ENCODE results near the gene GMEB1.
"Not testable (repeated sequence)": the region's sequence is repeated elsewhere in the genome, so short reads cannot be mapped to it uniquely, and the experiment has no call there.

GMEB1 gene

DNA sequence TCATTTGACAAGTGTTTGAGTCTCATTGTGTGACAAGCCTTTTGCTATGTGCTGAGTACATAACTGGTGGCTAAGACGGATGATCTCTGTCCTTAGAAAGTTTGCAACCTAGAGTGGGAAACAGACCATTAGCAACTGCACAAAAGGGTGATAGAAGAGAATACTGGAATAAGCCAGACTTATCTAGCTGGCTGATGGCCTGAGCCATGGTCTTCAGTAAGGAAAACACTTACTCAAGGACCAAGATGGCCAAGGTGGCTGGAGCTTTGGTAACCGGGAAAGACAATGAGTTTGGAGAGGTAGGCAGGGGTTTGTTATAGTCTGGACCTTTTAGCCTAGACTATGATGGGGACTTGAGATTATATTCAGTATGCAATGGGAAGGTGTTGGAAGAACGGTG lies 24.1 kb upstream of the GMEB1 start:
- peak overlapping the region; percentile 96 for H3K9ac ChIP-seq (ENCODE audit: low read length)

DNA sequence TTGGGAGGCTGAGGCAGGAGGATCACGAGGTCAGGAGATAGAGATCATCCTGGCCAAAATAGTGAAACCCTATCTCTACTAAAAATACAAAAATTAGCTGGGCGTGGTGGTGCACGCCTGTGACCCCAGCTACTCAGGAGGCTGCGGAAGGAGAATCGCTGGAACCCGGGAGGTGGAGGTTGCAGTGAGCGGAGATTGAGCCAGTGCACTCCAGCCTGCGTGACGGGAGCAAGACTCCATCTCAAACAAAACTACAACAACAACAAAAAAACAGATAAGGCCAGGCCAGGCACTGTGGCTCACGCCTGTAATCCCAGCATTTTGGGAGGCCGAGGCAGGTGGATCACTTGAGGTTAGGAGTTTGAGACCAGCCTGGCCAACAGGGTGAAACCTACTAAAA lies 23.2 kb upstream of the GMEB1 start:
- H3K27ac ChIP-seq (ENCODE audit: low read depth, low read length); H2AFZ ChIP-seq (ENCODE audit: low read depth, low read length, severe bottlenecking); H3K9ac ChIP-seq (ENCODE audit: low read length): not testable (repeated sequence)

More for the DNA sequence above, 24.1 kb upstream of the GMEB1 start:
- H2AFZ ChIP-seq (ENCODE audit: low read depth, low read length, severe bottlenecking) = peak overlapping the region; percentile 2
- TF ChIP-seq EZH2phosphoT487 (conservative IDR thresholded peaks at IDR 0.05; ENCODE audit: low read length) (no peak), CTCF (IDR thresholded peaks at IDR 0.05; ENCODE audit: insufficient read depth, low read length, poor library complexity, severe bottlenecking) (no peak)
- no peaks in the 10 kb centered on the region for H3K27me3 ChIP-seq (ENCODE audit: low read length)
- peak overlapping the region; percentile 89 for H3K4me2 ChIP-seq (ENCODE audit: low read depth, low read length, poor library complexity, severe bottlenecking)
- H3K36me3 ChIP-seq (ENCODE audit: low read length) = no peaks in the 10 kb centered on the region
- peaks cover 32% of the 10 kb centered on the region for H3F3A ChIP-seq (ENCODE audit: insufficient read depth)
- H3K4me3 ChIP-seq (ENCODE audit: insufficient read depth, low read length, poor library complexity, severe bottlenecking) = no peak overlapping the region
- no peaks in the 10 kb centered on the region for H3K9me2 ChIP-seq (replicated peaks; ENCODE audit: insufficient read depth, low read length)
- H3K79me2 ChIP-seq (ENCODE audit: insufficient read depth, low read length) = peaks cover 32% of the 10 kb centered on the region
- H3K27ac ChIP-seq (ENCODE audit: low read depth, low read length) = peak overlapping the region; percentile 90
- no peaks in the 10 kb centered on the region for H4K20me1 ChIP-seq (ENCODE audit: low read depth, low read length)
- no peaks in the 10 kb centered on the region for H3K9me3 ChIP-seq (ENCODE audit: insufficient read depth, low read length)

DNA sequence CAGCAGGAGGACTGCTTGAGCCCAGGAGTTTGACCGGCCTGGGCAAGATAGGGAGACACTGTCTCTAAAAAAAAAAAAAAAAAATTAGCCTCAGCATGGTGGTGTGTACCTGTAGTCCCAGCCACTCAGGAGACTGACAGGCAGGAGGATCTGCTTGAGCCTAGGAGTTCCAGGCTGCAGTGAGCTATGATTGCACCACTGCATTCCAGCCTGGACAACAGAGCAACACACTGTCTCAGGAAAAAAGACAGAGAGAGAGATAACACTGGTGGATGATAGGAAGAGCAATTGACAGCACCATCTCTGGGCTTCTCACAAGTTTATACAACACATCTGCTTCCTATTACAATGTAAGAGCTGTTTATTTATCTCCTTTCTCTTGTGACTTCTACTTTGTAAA lies 22.5 kb upstream of the GMEB1 start:
- Histone ChIP-seq H3K4me3 (ENCODE audit: insufficient read depth, low read length, poor library complexity, severe bottlenecking) (no peak overlapping the region), H3K79me2 (ENCODE audit: insufficient read depth, low read length) (peaks cover 17% of the 10 kb centered on the region), H3K4me2 (ENCODE audit: low read depth, low read length, poor library complexity, severe bottlenecking) (no peak overlapping the region), H2AFZ (ENCODE audit: low read depth, low read length, severe bottlenecking) (no peak overlapping the region), H4K20me1 (ENCODE audit: low read depth, low read length) (no peaks in the 10 kb centered on the region), H3F3A (ENCODE audit: insufficient read depth) (peaks cover 43% of the 10 kb centered on the region), H3K9me2 (replicated peaks; ENCODE audit: insufficient read depth, low read length) (no peaks in the 10 kb centered on the region), H3K36me3 (ENCODE audit: low read length) (no peaks in the 10 kb centered on the region), H3K9me3 (ENCODE audit: insufficient read depth, low read length) (no peaks in the 10 kb centered on the region), H3K27ac (ENCODE audit: low read depth, low read length) (peak overlapping the region; percentile 43), H3K9ac (ENCODE audit: low read length) (no peak overlapping the region), H3K27me3 (ENCODE audit: low read length) (no peaks in the 10 kb centered on the region)
- no peak for TF ChIP-seq CTCF (IDR thresholded peaks at IDR 0.05; ENCODE audit: insufficient read depth, low read length, poor library complexity, severe bottlenecking)
- no peak for TF ChIP-seq EZH2phosphoT487 (conservative IDR thresholded peaks at IDR 0.05; ENCODE audit: low read length)

More for the DNA sequence above, 23.2 kb upstream of the GMEB1 start:
- Histone ChIP-seq H3F3A (ENCODE audit: insufficient read depth) (peaks cover 40% of the 10 kb centered on the region), H3K79me2 (ENCODE audit: insufficient read depth, low read length) (peaks cover 23% of the 10 kb centered on the region)
- not testable (repeated sequence) for H4K20me1 ChIP-seq (ENCODE audit: low read depth, low read length); H3K4me3 ChIP-seq (ENCODE audit: insufficient read depth, low read length, poor library complexity, severe bottlenecking); H3K4me2 ChIP-seq (ENCODE audit: low read depth, low read length, poor library complexity, severe bottlenecking); H3K36me3 ChIP-seq (ENCODE audit: low read length); H3K27me3 ChIP-seq (ENCODE audit: low read length); H3K9me3 ChIP-seq (ENCODE audit: insufficient read depth, low read length); H3K9me2 ChIP-seq (replicated peaks; ENCODE audit: insufficient read depth, low read length)

GRCh38 chr1:28648008-28648473 lies 20.5 kb upstream of the GMEB1 start:
- H3K27me3 ChIP-seq (ENCODE audit: low read length) = no peaks in the 10 kb centered on the region
- peak overlapping the region; percentile 90 for H3K27ac ChIP-seq (ENCODE audit: low read depth, low read length)
- no peaks in the 10 kb centered on the region for H3K79me2 ChIP-seq (ENCODE audit: insufficient read depth, low read length)
- peak overlapping the region; percentile 60 for H2AFZ ChIP-seq (ENCODE audit: low read depth, low read length, severe bottlenecking)
- TF ChIP-seq CTCF (IDR thresholded peaks at IDR 0.05; ENCODE audit: insufficient read depth, low read length, poor library complexity, severe bottlenecking) (no peak), EZH2phosphoT487 (conservative IDR thresholded peaks at IDR 0.05; ENCODE audit: low read length) (no peak)
- H3K9me3 ChIP-seq (ENCODE audit: insufficient read depth, low read length) = no peaks in the 10 kb centered on the region
- peaks cover 43% of the 10 kb centered on the region for H3F3A ChIP-seq (ENCODE audit: insufficient read depth)
- peak overlapping the region; percentile 76 for H3K4me2 ChIP-seq (ENCODE audit: low read depth, low read length, poor library complexity, severe bottlenecking)
- peak overlapping the region; percentile 40 for H3K4me3 ChIP-seq (ENCODE audit: insufficient read depth, low read length, poor library complexity, severe bottlenecking)
- H3K36me3 ChIP-seq (ENCODE audit: low read length) = no peaks in the 10 kb centered on the region
- no peaks in the 10 kb centered on the region for H4K20me1 ChIP-seq (ENCODE audit: low read depth, low read length)
- no peaks in the 10 kb centered on the region for H3K9me2 ChIP-seq (replicated peaks; ENCODE audit: insufficient read depth, low read length)
- peak overlapping the region; percentile 66 for H3K9ac ChIP-seq (ENCODE audit: low read length)

Data from SU-DHL-6 (cell line).